H1 (cell line): ENCODE data around the gene HEBP1. TPM values are rescaled to one million over a fixed set of nuclear protein-coding genes. Genes with fewer than 3 reads are reported as not detected.

ENCODE experiments used
- CTCF ChIA-PET: fragments of 300-600 bp; sonication (Branson Sonifier 250); formaldehyde crosslinking; loops from one replicate; lab custom pipeline; 2021; ENCODE audit not compliant: partially characterized antibody; lab: Charles Lee
- POLR2A ChIA-PET: fragments of 300-600 bp; sonication (Branson Sonifier 250); formaldehyde crosslinking; loops from one replicate; lab custom pipeline; 2021; ENCODE audit warnings: inconsistent platforms; ENCODE audit not compliant: partially characterized antibody; lab: Charles Lee
- DNase-seq, 2 experiments: peaks; one replicate each; pipeline versions ENCODE4 v3.0.0 to v3.0.0-alpha.2; 2010 to 2022; ENCODE audit warnings: low spot score in 2 of 2, low read depth in 1 of 2, mixed read lengths in 1 of 2
- FAIRE-seq: peaks from 2 replicates; lab custom pipeline; 2011; peaks lifted over from hg19 to GRCh38; lab: Jason Lieb, UNC
- H2AFZ ChIP-seq: 2 replicates; pipeline ENCODE4 v1.8.1; 2012; ENCODE audit warnings: low read length, inconsistent platforms
- H2AK5ac ChIP-seq: 2 replicates; pipeline ENCODE4 v1.6.1; 2013; ENCODE audit warnings: low read depth, low read length
- H2BK120ac ChIP-seq: replicated peaks from 2 replicates; pipeline ENCODE3; 2013; ENCODE audit warnings: low read depth, low read length, inconsistent platforms
- H2BK12ac ChIP-seq: 2 replicates; pipeline ENCODE4 v1.6.1; 2013; ENCODE audit warnings: low read depth, low read length
- H2BK15ac ChIP-seq: 2 replicates; pipeline ENCODE4 v1.6.1; 2013; ENCODE audit warnings: low read length
- H2BK20ac ChIP-seq: 2 replicates; pipeline ENCODE4 v1.6.1; 2013; ENCODE audit warnings: low read length
- H2BK5ac ChIP-seq: 2 replicates; pipeline ENCODE4 v1.6.1; 2013; ENCODE audit warnings: low read depth, low read length
- H3K14ac ChIP-seq: 2 replicates; pipeline ENCODE4 v1.6.1; 2013; ENCODE audit warnings: inconsistent platforms; ENCODE audit not compliant: insufficient read length
- H3K18ac ChIP-seq: 2 replicates; pipeline ENCODE4 v1.6.1; 2013; ENCODE audit warnings: low read length; ENCODE audit errors: extremely low read depth
- H3K23ac ChIP-seq: 2 replicates; pipeline ENCODE4 v1.6.1; 2013; ENCODE audit warnings: inconsistent platforms; ENCODE audit not compliant: insufficient read length
- H3K23me2 ChIP-seq: 2 replicates; pipeline ENCODE4 v1.6.1; 2013; ENCODE audit warnings: low read depth, low read length
- H3K27ac ChIP-seq: 2 replicates; pipeline ENCODE4 v1.6.1; 2011; ENCODE audit warnings: low read depth, low read length, inconsistent platforms
- H3K27me3 ChIP-seq, 4 experiments: replicated peaks in 1 of 4; 1 replicate in 1 of 4; 2 replicates in 3 of 4; pipeline versions ENCODE4 v1.6.1 to v1.8.1; 2011 to 2013; ENCODE audit warnings: low read length in 3 of 4, mild to moderate bottlenecking in 3 of 4, inconsistent platforms in 2 of 4, mixed read lengths in 2 of 4, moderate library complexity in 1 of 4; ENCODE audit not compliant: control insufficient read depth in 3 of 4, insufficient read depth in 3 of 4; ENCODE audit errors: extremely low read depth in 1 of 4
- H3K36me3 ChIP-seq, 4 experiments: 2 replicates each; pipeline versions ENCODE4 v1.6.1 to v1.8.1; 2011 to 2013; ENCODE audit warnings: mild to moderate bottlenecking in 4 of 4, low read length in 3 of 4, moderate library complexity in 2 of 4, control low read depth in 1 of 4, inconsistent platforms in 1 of 4; ENCODE audit not compliant: insufficient read depth in 4 of 4, control insufficient read depth in 2 of 4
- H3K4ac ChIP-seq: replicated peaks from 2 replicates; pipeline ENCODE3; 2013; ENCODE audit warnings: low read length, low read depth, mixed read lengths, inconsistent platforms; ENCODE audit not compliant: insufficient read length
- H3K4me1 ChIP-seq, 4 experiments: replicated peaks in 1 of 4; 1 replicate in 1 of 4; 2 replicates in 3 of 4; pipeline versions ENCODE4 v1.6.1 to v1.8.1; 2011 to 2013; ENCODE audit warnings: low read length in 3 of 4, inconsistent platforms in 2 of 4, mixed read lengths in 1 of 4; ENCODE audit not compliant: insufficient read depth in 4 of 4, control insufficient read depth in 3 of 4
- H3K4me2 ChIP-seq, 2 experiments: 2 replicates each; pipeline versions ENCODE4 v1.6.1 to v1.8.1; 2011 to 2013; ENCODE audit warnings: low read depth in 2 of 2, low read length in 2 of 2, control low read depth in 1 of 2, inconsistent platforms in 1 of 2, mild to moderate bottlenecking in 1 of 2; ENCODE audit not compliant: insufficient read depth in 1 of 2
- H3K4me3 ChIP-seq, 4 experiments: fragments of 200-600, 300-600 bp in 1 of 4; sonication (generic), shearing (Covaris generic), sonication (Bioruptor Twin) in 1 of 4; 2 replicates each; pipeline versions ENCODE4 v1.5.1 to v1.8.1; 2011 to 2016; ENCODE audit warnings: low read length in 4 of 4, low read depth in 3 of 4, control low read depth in 2 of 4, inconsistent platforms in 2 of 4, mild to moderate bottlenecking in 2 of 4, mixed read lengths in 1 of 4, moderate library complexity in 1 of 4; ENCODE audit not compliant: insufficient read depth in 2 of 4; ENCODE audit errors: extremely low read depth in 1 of 4
- H3K56ac ChIP-seq: replicated peaks from 2 replicates; pipeline ENCODE3; 2013; ENCODE audit warnings: low read depth, mild to moderate bottlenecking, mixed read lengths, low read length, inconsistent platforms; ENCODE audit not compliant: insufficient read length
- H3K79me1 ChIP-seq: 2 replicates; pipeline ENCODE4 v1.6.1; 2013; ENCODE audit warnings: low read depth, low read length, control low read depth
- H3K79me2 ChIP-seq, 2 experiments: 2 replicates each; pipeline versions ENCODE4 v1.6.1 to v1.8.1; 2012 to 2013; ENCODE audit warnings: low read length in 2 of 2, mild to moderate bottlenecking in 2 of 2, inconsistent platforms in 1 of 2; ENCODE audit not compliant: insufficient read depth in 2 of 2, control insufficient read depth in 1 of 2
- H3K9ac ChIP-seq, 4 experiments: replicated peaks in 1 of 4; 1 replicate in 1 of 4; 2 replicates in 3 of 4; pipeline versions ENCODE4 v1.6.1 to v1.8.1; 2011 to 2013; ENCODE audit warnings: low read depth in 3 of 4, low read length in 3 of 4, control low read depth in 2 of 4, mild to moderate bottlenecking in 2 of 4, moderate library complexity in 2 of 4, inconsistent platforms in 1 of 4; ENCODE audit errors: extremely low read depth in 1 of 4
- H3K9me3 ChIP-seq, 2 experiments: 2 replicates each; pipeline versions ENCODE4 v1.6.1 to v1.8.1; 2012 to 2013; ENCODE audit warnings: mild to moderate bottlenecking in 2 of 2, moderate library complexity in 2 of 2, control low read depth in 1 of 2, inconsistent platforms in 1 of 2, low read depth in 1 of 2, low read length in 1 of 2, mixed read lengths in 1 of 2; ENCODE audit not compliant: insufficient read depth in 2 of 2
- H4K20me1 ChIP-seq, 2 experiments: replicated peaks in 1 of 2; 2 replicates each; pipeline versions ENCODE3 to v1.8.1; 2011 to 2013; ENCODE audit warnings: inconsistent platforms in 2 of 2, low read length in 2 of 2, mild to moderate bottlenecking in 1 of 2; ENCODE audit not compliant: insufficient read depth in 2 of 2, control insufficient read depth in 1 of 2
- H4K5ac ChIP-seq: 2 replicates; pipeline ENCODE4 v1.6.1; 2013; ENCODE audit warnings: low read length, low read depth, mixed read lengths, inconsistent platforms; ENCODE audit not compliant: insufficient read length
- H4K8ac ChIP-seq: 2 replicates; pipeline ENCODE4 v1.8.0; 2013; ENCODE audit warnings: mild to moderate bottlenecking, moderate library complexity, low read length, inconsistent platforms; ENCODE audit not compliant: insufficient read depth; ENCODE audit errors: extremely low read depth
- H4K91ac ChIP-seq: replicated peaks from 2 replicates; pipeline ENCODE3; 2013; ENCODE audit warnings: low read length, mixed read lengths, inconsistent platforms; ENCODE audit not compliant: insufficient read length
- CHD1 ChIP-seq: IDR thresholded peaks from 2 replicates; pipeline ENCODE4 v1.6.1; 2012; ENCODE audit warnings: low read depth, low read length, improper control_type of control experiment
- GABPA ChIP-seq: IDR thresholded peaks from 2 replicates; pipeline ENCODE4 v1.6.1; 2011; ENCODE audit warnings: mild to moderate bottlenecking, low read length, moderate library complexity, borderline replicate concordance; ENCODE audit not compliant: insufficient read depth
- KDM1A ChIP-seq: fragments of 200-600, 300-600 bp; sonication (generic); IDR thresholded peaks from 2 replicates; pipeline ENCODE4 v1.7.1; 2016; ENCODE audit warnings: mild to moderate bottlenecking, low read length, borderline replicate concordance
- RAD21 ChIP-seq, 2 experiments: IDR thresholded peaks in 1 of 2; conservative IDR thresholded peaks in 1 of 2; 2 replicates each; pipeline ENCODE4 v1.6.1; 2011; ENCODE audit warnings: low read depth in 2 of 2, low read length in 2 of 2, improper control_type of control experiment in 1 of 2, inconsistent platforms in 1 of 2, mild to moderate bottlenecking in 1 of 2, moderate library complexity in 1 of 2
- SAP30 ChIP-seq: fragments of 300-600 bp; sonication (generic); IDR thresholded peaks from 2 replicates; pipeline ENCODE4 v1.7.1; 2012; ENCODE audit warnings: low read length, moderate library complexity, mild to moderate bottlenecking, inconsistent platforms; ENCODE audit not compliant: insufficient read depth, insufficient replicate concordance
- TAF1 ChIP-seq: IDR thresholded peaks from 2 replicates; pipeline ENCODE4 v1.6.1; 2011; ENCODE audit warnings: mild to moderate bottlenecking, low read depth, low read length
- TAF7 ChIP-seq: optimal IDR thresholded peaks from 2 replicates; pipeline ENCODE3; 2011; ENCODE audit warnings: low read depth, mild to moderate bottlenecking, inconsistent platforms, low read length, moderate library complexity, borderline replicate concordance
- YY1 ChIP-seq: IDR thresholded peaks from 2 replicates; pipeline ENCODE4 v1.6.1; 2011; ENCODE audit warnings: low read depth, mild to moderate bottlenecking, low read length
- WGBS, 2 experiments: shearing (Covaris generic) in 1 of 2; methylation state at CpG; one replicate each; pipeline versions ENCODE4 v1.1.6 to v1.1.7; 2013 to 2015; ENCODE audit warnings: low lambda C conversion rate in 2 of 2, mixed read lengths in 2 of 2, inconsistent platforms in 1 of 2, low coverage in 1 of 2, missing lambda C conversion rate in 1 of 2; ENCODE audit not compliant: insufficient replicate concordance in 2 of 2, insufficient coverage in 1 of 2, insufficient read length in 1 of 2; ENCODE audit errors: extremely low coverage in 1 of 2, missing lambda C conversion rate in 1 of 2; 5-methylcytosine and 5-hydroxymethylcytosine counted together
- polyA plus RNA-seq, 7 experiments: library from polyadenylated mRNA; depleted of rRNA in 3 of 7; stranded (reverse) in 5 of 7; unstranded in 2 of 7; fragments of >200 nt in 5 of 7; fragments of 200-250 nt in 2 of 7; gene quantifications; 1 replicate in 5 of 7; 2 replicates in 1 of 7; 4 replicates in 1 of 7; pipeline versions ENCODE4 v1.2.1 to v1.2.3, GENCODE V29; 2011 to 2013; ENCODE audit warnings: missing spikeins in 2 of 7, mixed read lengths in 2 of 7
- total RNA-seq: library from RNA; stranded (reverse); fragmentation: NEBNext Ultra II Directional; extraction: Animal tissue kit (Norgen Biotek cat#: 25700); gene quantifications from 2 replicates; pipeline ENCODE4 v1.2.1, GENCODE V29; 2021
- TF ChIP-seq, protein P1 (sequence below): IDR thresholded peaks from 2 replicates; pipeline ENCODE4 v1.6.1; 2012; ENCODE audit warnings: inconsistent platforms
- TF ChIP-seq, protein P2 (sequence below): IDR thresholded peaks from 2 replicates; pipeline ENCODE4 v1.6.1; 2011; ENCODE audit warnings: low read length, improper control_type of control experiment
- TF ChIP-seq, protein P3 (sequence below): IDR thresholded peaks from 2 replicates; pipeline ENCODE4 v1.6.1; 2011; ENCODE audit warnings: low read depth, mild to moderate bottlenecking, low read length; ENCODE audit not compliant: insufficient read depth

The HEBP1 gene
- total and polyA plus RNA-seq, 2 of the 8 experiments (the other 6 are each of a cell fraction or from before 2014, with no cell fraction given) = 30.8 to 56.1 TPM

DNA sequence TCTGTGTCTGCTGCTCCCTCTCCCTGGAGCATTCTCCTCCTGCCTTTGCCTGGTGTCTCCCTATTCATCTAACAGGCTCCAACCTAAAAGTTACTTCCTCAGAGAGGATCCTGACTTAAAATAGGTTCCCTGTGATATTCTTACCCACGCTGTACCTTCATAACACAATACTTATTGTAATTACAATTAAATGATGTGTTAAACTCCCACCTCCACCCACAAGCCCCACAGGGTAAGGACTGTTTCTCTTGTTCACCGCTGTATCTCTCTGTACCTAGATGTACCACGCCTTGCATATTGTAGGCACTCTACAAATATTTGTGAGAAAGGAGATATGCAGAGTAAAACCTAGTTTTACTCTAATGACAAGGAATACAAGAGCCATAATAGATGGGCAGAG, 5.0 kb downstream of the HEBP1 start:
- no peak overlapping the region for H3K27ac ChIP-seq
- H3K14ac ChIP-seq = no peak overlapping the region
- no peak overlapping the region for H3K9ac ChIP-seq
- H3K23me2 ChIP-seq = peaks cover 4% of the 10 kb centered on the region; the same call in 1 of the 2 replicates
- no peak overlapping the region for H2BK15ac ChIP-seq
- ChIA-PET POLR2A (no interaction called here), CTCF (interaction anchor here (0.8 to 2.0 kb wide), 5 partner anchors 10 to 217 kb away, joined by 3 to 8 read pairs (median 5); no protein-coding TSS in a partner anchor)
- no peak overlapping the region for H3K4me3 ChIP-seq
- no peaks in the 10 kb centered on the region for H3K36me3 ChIP-seq
- no peak overlapping the region for H2BK120ac ChIP-seq
- H3K79me1 ChIP-seq = no peaks in the 10 kb centered on the region; the same call in 1 of the 2 replicates
- H2AK5ac ChIP-seq = no peak overlapping the region
- peaks cover 11 to 27% (median 19%) of the 10 kb centered on the region in 4 experiments; a peak in 5 of 7 replicates for H3K4me1 ChIP-seq
- H3K27me3 ChIP-seq = no peaks in the 10 kb centered on the region
- H2BK5ac ChIP-seq = no peak overlapping the region
- no peak overlapping the region for H2AFZ ChIP-seq
- H3K4ac ChIP-seq = no peak overlapping the region
- no peak overlapping the region for H3K23ac ChIP-seq
- H3K9me3 ChIP-seq = no peaks in the 10 kb centered on the region
- no peak overlapping the region for H3K18ac ChIP-seq
- no peak overlapping the region for H2BK12ac ChIP-seq
- DNase-seq (no peak), FAIRE-seq (no peak)
- no peak overlapping the region for H4K5ac ChIP-seq
- no peak overlapping the region for H4K91ac ChIP-seq
- no peak overlapping the region for H3K56ac ChIP-seq
- no peak overlapping the region for H2BK20ac ChIP-seq
- H3K79me2 ChIP-seq = peaks cover 0 to 41% of the 10 kb centered on the region in 2 experiments; a peak in 2 of 4 replicates
- 100% methylated on average over 3 of the region's 3 CpGs; no CpG with 5 or more reads in 1 of the 2 experiments for WGBS, 2 experiments
- H4K20me1 ChIP-seq = peaks cover 2 to 3% of the 10 kb centered on the region in 2 experiments
- H4K8ac ChIP-seq = no peak overlapping the region
- no peak overlapping the region for H3K4me2 ChIP-seq
- TF ChIP-seq CHD1 (no peak), YY1 (no peak), RAD21 (IDR thresholded peaks at IDR 0.05 in 1 of 2, conservative IDR thresholded peaks at IDR 0.05 in 1 of 2; ENCODE audit: low read depth in 2 of 2, low read length in 2 of 2) (no peak), TAF1 (no peak), KDM1A (no peak), SAP30 (no peak), GABPA (no peak), TAF7 (no peak)
- TF ChIP-seq, protein P1, sequence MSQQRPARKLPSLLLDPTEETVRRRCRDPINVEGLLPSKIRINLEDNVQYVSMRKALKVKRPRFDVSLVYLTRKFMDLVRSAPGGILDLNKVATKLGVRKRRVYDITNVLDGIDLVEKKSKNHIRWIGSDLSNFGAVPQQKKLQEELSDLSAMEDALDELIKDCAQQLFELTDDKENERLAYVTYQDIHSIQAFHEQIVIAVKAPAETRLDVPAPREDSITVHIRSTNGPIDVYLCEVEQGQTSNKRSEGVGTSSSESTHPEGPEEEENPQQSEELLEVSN = no peak
- TF ChIP-seq, protein P2, sequence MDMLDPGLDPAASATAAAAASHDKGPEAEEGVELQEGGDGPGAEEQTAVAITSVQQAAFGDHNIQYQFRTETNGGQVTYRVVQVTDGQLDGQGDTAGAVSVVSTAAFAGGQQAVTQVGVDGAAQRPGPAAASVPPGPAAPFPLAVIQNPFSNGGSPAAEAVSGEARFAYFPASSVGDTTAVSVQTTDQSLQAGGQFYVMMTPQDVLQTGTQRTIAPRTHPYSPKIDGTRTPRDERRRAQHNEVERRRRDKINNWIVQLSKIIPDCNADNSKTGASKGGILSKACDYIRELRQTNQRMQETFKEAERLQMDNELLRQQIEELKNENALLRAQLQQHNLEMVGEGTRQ = no peak
- TF ChIP-seq, protein P3, sequence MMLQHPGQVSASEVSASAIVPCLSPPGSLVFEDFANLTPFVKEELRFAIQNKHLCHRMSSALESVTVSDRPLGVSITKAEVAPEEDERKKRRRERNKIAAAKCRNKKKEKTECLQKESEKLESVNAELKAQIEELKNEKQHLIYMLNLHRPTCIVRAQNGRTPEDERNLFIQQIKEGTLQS = no peak
